GM23248 (cell line): Measurements from ENCODE around the gene NXPE1.

Source experiments
- EZH2 ChIP-seq: fragments of 200-600 bp; sonication (generic); IDR thresholded peaks from 2 replicates; pipeline ENCODE4 v1.6.1; 2018; ENCODE audit warnings: antibody characterized with exemption, mild to moderate bottlenecking; ENCODE audit not compliant: insufficient read depth, poor library complexity, severe bottlenecking
- EZH2phosphoT487 ChIP-seq: fragments of 200-600 bp; sonication (generic); IDR thresholded peaks from 2 replicates; pipeline ENCODE4 v1.6.1; 2018; ENCODE audit warnings: antibody characterized with exemption, moderate library complexity, mild to moderate bottlenecking, low read depth; ENCODE audit not compliant: insufficient read depth

- TF ChIP-seq EZH2 (no peak), EZH2phosphoT487 (no peak)
Measured at GRCh38 chr11:114598461-114598860, 38.8 kb upstream of the NXPE1 start.
